Measurements from ENCODE around the gene CTNND2. TPM values are rescaled to one million over a fixed set of nuclear protein-coding genes. Genes with fewer than 3 reads are reported as not detected.

The CTNND2 gene
- total and polyA plus RNA-seq, 4 donors = 0.05 to 0.50 (median 0.27) TPM

DNA sequence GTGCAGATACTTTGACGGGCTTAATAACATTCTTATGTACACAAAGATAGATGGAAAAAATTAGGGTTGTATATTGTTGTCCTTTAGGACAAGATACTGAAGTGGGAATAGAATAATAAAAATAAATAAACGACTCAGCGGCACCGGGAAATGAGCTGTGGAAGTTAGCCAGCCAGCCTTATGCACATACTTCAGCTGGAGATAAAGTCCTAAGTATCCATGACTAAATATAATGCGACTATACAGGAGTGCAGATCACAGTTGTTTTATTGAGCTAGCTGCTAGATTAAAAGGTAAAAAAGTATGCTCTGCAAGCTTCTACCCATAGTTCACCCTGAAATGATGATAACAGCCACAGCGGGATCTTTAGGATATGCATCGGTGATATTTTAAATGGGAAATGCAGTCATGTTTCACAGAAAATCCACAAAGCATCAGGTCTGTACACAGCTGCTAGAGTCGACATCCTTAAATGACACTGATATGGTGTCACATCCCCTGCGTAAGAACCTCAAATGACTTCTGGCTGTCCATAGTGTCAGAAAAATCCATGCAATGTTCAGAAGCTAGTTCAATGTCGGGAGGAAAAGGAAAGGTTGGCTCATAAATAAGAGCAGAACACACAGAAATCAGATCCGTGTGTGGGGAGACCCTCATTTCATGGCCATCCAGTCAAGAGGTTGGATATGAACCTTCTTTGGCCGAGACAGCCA lies 750.4 kb downstream of the CTNND2 start:
- WGBS = 79% methylated on average over 12 of the region's 12 CpGs
- TF ChIP-seq TAF1 (conservative IDR thresholded peaks at IDR 0.05) (no peak), EGR1 (IDR thresholded peaks at IDR 0.05; ENCODE audit: low read depth in 2 of 2) (no peak), FOXA2 (IDR thresholded peaks at IDR 0.05) (no peak), NR2F2 (IDR thresholded peaks at IDR 0.05) (no peak), RAD21 (IDR thresholded peaks at IDR 0.05) (no peak), RXRA (IDR thresholded peaks at IDR 0.05) (no peak), ZBTB33 (IDR thresholded peaks at IDR 0.05) (no peak), SP1 (IDR thresholded peaks at IDR 0.05) (no peak), HNF4A (conservative IDR thresholded peaks at IDR 0.05) (no peak), GABPA (IDR thresholded peaks at IDR 0.05 in 1 of 2, conservative IDR thresholded peaks at IDR 0.05 in 1 of 2) (no peak), HNF4G (IDR thresholded peaks at IDR 0.05) (no peak), FOXA1 (IDR thresholded peaks at IDR 0.05) (no peak), YY1 (IDR thresholded peaks at IDR 0.05) (no peak), JUND (IDR thresholded peaks at IDR 0.05) (no peak)
- TF ChIP-seq, protein P1, sequence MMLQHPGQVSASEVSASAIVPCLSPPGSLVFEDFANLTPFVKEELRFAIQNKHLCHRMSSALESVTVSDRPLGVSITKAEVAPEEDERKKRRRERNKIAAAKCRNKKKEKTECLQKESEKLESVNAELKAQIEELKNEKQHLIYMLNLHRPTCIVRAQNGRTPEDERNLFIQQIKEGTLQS (IDR thresholded peaks at IDR 0.05) = no peak
- TF ChIP-seq, protein P2, sequence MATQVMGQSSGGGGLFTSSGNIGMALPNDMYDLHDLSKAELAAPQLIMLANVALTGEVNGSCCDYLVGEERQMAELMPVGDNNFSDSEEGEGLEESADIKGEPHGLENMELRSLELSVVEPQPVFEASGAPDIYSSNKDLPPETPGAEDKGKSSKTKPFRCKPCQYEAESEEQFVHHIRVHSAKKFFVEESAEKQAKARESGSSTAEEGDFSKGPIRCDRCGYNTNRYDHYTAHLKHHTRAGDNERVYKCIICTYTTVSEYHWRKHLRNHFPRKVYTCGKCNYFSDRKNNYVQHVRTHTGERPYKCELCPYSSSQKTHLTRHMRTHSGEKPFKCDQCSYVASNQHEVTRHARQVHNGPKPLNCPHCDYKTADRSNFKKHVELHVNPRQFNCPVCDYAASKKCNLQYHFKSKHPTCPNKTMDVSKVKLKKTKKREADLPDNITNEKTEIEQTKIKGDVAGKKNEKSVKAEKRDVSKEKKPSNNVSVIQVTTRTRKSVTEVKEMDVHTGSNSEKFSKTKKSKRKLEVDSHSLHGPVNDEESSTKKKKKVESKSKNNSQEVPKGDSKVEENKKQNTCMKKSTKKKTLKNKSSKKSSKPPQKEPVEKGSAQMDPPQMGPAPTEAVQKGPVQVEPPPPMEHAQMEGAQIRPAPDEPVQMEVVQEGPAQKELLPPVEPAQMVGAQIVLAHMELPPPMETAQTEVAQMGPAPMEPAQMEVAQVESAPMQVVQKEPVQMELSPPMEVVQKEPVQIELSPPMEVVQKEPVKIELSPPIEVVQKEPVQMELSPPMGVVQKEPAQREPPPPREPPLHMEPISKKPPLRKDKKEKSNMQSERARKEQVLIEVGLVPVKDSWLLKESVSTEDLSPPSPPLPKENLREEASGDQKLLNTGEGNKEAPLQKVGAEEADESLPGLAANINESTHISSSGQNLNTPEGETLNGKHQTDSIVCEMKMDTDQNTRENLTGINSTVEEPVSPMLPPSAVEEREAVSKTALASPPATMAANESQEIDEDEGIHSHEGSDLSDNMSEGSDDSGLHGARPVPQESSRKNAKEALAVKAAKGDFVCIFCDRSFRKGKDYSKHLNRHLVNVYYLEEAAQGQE (IDR thresholded peaks at IDR 0.05) = no peak
- TF ChIP-seq, protein P3, sequence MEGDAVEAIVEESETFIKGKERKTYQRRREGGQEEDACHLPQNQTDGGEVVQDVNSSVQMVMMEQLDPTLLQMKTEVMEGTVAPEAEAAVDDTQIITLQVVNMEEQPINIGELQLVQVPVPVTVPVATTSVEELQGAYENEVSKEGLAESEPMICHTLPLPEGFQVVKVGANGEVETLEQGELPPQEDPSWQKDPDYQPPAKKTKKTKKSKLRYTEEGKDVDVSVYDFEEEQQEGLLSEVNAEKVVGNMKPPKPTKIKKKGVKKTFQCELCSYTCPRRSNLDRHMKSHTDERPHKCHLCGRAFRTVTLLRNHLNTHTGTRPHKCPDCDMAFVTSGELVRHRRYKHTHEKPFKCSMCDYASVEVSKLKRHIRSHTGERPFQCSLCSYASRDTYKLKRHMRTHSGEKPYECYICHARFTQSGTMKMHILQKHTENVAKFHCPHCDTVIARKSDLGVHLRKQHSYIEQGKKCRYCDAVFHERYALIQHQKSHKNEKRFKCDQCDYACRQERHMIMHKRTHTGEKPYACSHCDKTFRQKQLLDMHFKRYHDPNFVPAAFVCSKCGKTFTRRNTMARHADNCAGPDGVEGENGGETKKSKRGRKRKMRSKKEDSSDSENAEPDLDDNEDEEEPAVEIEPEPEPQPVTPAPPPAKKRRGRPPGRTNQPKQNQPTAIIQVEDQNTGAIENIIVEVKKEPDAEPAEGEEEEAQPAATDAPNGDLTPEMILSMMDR (IDR thresholded peaks at IDR 0.05; ENCODE audit: low read depth, low read length, missing input control) = no peak
- TF ChIP-seq, protein P4, sequence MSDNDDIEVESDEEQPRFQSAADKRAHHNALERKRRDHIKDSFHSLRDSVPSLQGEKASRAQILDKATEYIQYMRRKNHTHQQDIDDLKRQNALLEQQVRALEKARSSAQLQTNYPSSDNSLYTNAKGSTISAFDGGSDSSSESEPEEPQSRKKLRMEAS (IDR thresholded peaks at IDR 0.05) = no peak
- no peak for DNase-seq (ENCODE audit: low spot score)
- Histone ChIP-seq H3K4me3 (ENCODE audit: low read depth in 1 of 3, low read length in 3 of 3) (no peak overlapping the region), H3K36me3 (ENCODE audit: control insufficient read depth in 4 of 4, insufficient read depth in 3 of 4, low read depth in 1 of 4, low read length in 3 of 4) (no peaks in the 10 kb centered on the region), H3K9ac (ENCODE audit: low read depth in 1 of 2, low read length in 2 of 2) (no peak overlapping the region), H3K9me3 (ENCODE audit: control insufficient read depth in 4 of 4, low read length in 3 of 4) (no peaks in the 10 kb centered on the region), H3K27me3 (ENCODE audit: control insufficient read depth in 4 of 4, insufficient read depth in 4 of 4, low read length in 3 of 4) (peaks cover 0 to 2% (median 0%) of the 10 kb centered on the region in 4 donors), H3K4me1 (ENCODE audit: control insufficient read depth in 4 of 4, insufficient read depth in 4 of 4, low read length in 3 of 4) (no peaks in the 10 kb centered on the region), H3K27ac (ENCODE audit: low read depth in 1 of 2, low read length in 2 of 2) (no peak overlapping the region)
